Tibial nerve (tissue), 3 donors: Measurements from ENCODE around the gene LY6G5B.

Source experiments
- CTCF ChIP-seq, 5 experiments: fragments of 200-600 bp in 3 of 5; fragments of 450-650 bp in 2 of 5; sonication (generic) in 3 of 5; IDR thresholded peaks; one replicate each; pipeline ENCODE4 v1.5.1; 2016 to 2019; ENCODE audit warnings: antibody characterized with exemption in 5 of 5, mild to moderate bottlenecking in 3 of 5, moderate library complexity in 2 of 5
- POLR2A ChIP-seq, 2 donors: fragments of 450-650 bp; IDR thresholded peaks; one replicate each; pipeline ENCODE4 v1.6.1; 2017; ENCODE audit warnings: antibody characterized with exemption in 2 of 2, mild to moderate bottlenecking in 2 of 2, moderate library complexity in 2 of 2

GRCh38 chr6:31717499-31718222, 47.9 kb downstream of the LY6G5B start:
- TF ChIP-seq CTCF (IDR thresholded peaks at IDR 0.05) (no peak), POLR2A (IDR thresholded peaks at IDR 0.05) (no peak)
